ENCODE data around the gene CCDC122. TPM values are rescaled to one million over a fixed set of nuclear protein-coding genes. Genes with fewer than 3 reads are reported as not detected.
A peak's percentile ranks its signal among the peaks of the same experiment; 100 is the strongest.

The CCDC122 gene
- 22.3 TPM for total RNA-seq

DNA sequence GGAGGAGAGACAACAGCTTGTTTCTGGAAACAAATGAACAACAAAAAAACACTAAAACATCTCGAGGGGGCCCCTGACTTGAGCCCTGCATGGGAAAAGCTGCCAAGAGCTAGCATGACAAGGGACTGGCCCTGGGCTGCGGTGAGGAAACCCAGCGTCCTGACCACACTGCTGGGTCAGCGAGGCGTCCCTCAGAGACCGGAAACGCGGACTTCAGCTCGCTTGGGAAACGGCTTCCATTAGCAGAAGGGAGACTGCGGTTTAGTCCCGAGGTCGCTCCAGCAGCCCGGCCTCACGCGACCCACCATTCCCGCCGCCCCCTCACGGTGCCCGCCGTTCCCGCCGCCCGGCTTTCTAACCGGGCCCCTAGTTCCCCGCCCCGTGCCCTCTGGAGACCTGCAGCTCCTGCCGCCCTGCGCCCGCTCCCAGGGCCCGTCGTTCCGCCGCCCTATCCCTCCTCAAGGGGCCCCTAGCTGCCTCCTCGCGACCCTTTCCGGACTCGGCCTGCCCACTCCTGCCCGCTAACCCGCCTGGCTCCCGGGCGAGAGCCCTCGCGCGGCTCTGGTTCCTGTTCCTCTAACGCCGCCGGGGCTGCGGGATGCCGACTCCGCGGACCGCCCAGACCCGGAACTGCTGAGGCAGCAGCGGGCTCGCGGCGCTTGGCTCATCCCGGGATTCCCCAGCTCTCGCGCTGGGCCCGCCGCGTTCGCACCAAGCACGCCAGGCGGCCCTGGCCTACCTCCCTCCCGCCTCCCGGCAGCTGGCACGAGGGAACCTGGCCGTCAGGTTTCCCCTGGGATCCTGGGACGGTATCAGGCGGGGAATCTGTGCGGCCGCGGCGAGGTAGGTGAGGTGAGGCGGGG, at the start of gene CCDC122:
CCDC122 (minus strand) TSS at position 849 of the 863 bp plus-strand sequence. CDS start 10,364 bp downstream, outside the sequence.
- DNase-seq (ENCODE audit: low spot score), result peak; percentile 84

DNA sequence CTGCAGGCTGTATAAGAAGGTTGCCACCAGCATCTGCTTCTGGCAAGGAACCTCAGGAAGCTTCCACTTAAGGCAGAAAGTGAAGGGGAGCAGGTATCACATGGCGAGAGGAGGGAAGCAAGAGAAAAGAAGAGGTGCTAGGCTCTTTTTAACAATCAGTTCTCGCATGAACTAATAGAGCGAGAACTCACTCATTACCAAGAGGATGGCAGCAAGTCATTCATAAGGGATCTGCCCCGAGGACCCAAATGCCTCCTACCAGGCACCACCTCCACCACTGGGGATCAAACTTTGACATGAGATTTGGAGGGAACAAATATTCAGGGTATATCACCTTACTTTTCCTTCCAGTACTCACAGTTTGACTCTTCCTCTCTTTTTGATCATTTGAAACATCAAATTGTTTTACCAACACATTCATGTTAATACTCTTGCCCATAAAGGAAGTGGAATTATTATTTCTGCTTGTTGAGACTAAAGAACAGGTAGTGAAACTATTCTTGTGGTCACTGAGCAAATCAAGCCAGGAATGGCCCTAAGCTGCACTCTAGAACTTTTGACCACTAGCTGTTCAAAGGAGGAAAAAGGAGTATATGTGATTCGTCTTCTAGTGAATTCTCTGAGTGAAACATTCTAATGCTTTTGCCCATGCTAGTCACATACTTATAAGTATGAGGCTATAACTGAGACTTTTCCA, 45.2 kb upstream of the CCDC122 start:
- DNase-seq (ENCODE audit: low spot score), result no peak

- DNase-seq (ENCODE audit: low spot score), result no peak
These were observed 41.6 kb upstream of the CCDC122 start for GRCh38 chr13:43920965-43921674.

GRCh38 chr13:43918636-43919035, 39.1 kb upstream of the CCDC122 start:
- no peak for DNase-seq (ENCODE audit: low spot score)

DNA sequence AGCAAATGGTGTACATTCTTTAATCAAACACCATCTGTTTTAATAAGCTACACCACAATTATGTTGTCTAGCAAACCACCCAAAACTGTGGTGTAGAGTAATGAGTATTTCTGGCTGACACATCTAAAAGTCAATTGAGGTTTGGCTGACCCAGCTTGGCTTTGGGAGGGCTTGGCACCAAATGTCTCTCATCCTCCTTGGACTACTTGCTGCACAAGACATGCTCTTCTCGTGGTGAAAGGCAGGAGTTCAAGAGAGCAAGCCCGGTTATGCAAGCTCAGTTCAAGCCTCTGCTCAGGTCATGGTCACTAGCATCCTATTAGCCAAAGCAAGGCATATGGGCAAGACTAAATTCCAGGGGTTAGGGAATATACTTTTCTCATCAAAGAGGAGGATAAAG, 37.3 kb upstream of the CCDC122 start:
- DNase-seq (ENCODE audit: low spot score), result no peak

GRCh38 chr13:43915451-43915850, 35.9 kb upstream of the CCDC122 start:
- no peak for DNase-seq (ENCODE audit: low spot score)

DNA sequence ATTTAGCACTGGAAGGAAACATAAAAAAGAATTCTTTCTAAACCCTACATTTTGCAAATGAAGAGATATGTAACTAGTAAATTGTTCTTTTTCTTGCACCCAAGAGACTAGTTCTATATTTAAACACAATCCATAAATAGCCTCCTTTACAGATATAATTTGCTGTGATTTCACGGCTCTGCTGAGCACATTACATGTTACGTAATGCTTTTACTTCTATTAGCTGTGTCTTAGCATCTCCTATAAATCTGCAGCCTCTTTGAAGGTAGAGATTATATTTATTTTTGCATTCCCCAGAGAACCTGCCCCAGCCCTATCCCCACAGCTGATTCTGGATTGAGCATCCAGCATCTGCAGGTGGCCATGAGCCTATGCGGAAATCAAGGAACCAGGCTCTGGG, 32.3 kb upstream of the CCDC122 start:
- no peak for DNase-seq (ENCODE audit: low spot score)

- no peak for DNase-seq (ENCODE audit: low spot score)
These were observed 31.7 kb upstream of the CCDC122 start for GRCh38 chr13:43911278-43911677.

GRCh38 chr13:43910856-43911255, 31.3 kb upstream of the CCDC122 start:
- DNase-seq (ENCODE audit: low spot score), result no peak

DNA sequence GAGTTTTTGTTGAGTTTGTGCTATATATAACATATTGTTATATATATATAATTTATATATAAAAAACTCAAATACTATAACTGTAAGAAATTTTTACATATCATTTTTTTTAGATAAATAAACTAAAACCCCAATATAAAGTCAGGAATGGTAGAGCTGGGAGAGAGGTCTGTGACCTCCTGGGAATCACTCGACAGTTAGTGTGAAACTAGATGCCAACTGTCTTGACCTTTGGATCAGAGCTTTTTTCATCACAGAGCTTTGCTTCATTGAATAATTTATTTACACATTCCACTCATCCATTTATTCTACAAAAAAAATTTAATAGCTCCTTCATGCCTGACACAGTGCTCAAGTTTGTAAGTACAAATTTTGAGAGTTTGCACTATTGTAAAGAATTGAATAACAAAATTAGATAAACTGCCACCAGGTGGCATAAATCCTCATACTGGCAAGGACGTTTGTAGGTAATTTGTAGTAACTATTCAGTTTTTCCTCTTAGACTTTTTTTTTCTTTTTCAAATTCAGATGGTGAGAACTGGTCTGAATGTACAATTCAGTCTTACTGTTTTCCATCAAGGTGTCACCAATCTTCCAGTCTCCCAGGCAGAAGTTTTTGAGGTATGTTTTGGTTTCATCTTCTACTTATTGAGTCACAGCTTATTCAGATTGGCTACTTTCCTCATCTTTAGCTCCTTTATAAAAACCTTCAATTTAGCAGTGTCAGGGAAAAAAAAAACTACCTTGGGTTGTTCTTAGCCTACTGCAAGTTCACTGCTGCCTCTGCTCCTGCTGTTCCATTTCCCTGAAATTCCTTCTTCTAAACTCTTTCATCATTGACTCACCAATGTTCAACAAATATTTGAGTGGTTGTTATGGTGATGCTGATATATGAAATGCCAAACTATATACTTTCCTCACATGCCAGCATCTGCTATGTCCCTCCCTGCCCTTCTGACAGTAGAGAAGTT, 28.9 kb upstream of the CCDC122 start:
- DNase-seq (ENCODE audit: low spot score), result no peak

GRCh38 chr13:43905435-43906031, 26.0 kb upstream of the CCDC122 start:
- DNase-seq (ENCODE audit: low spot score), result no peak

DNA sequence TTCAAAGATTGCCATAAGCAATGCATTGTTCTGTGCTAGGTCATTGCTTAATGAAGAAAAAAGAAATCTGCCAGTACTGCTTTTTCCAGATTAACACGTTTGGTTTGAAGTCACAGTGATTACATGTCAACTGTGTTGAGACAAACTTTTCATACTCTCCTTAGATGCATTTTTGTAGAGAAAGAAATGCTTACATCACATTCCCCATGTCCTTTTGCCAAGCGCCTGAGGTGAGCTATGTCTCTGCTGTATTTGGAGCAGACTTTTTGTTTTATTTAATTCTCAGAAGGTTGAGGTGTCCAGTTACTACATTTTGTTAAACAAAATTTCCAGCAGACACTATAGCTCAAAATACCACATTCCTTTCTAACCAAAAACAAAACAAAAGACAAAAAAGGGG, 16.4 kb upstream of the CCDC122 start:
- DNase-seq (ENCODE audit: low spot score), result no peak

DNA sequence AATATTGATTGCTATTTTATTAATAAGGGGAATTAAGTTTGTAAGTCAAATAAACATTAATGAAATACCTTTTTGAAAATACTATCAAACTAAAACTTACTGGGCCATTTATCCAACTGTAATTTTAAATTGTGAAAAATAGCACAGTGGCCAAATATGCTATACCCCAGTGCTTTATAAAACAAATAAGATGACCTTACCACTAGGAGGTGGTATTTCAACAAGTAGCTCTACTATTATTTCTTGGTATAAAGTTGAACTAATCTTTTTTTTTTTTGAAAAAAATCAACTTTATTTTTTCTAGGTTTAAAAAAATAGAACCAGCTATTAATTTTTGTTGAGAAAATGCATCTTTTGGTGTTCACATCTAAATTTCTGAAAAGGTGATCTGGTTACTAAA, 14.9 kb upstream of the CCDC122 start:
- DNase-seq (ENCODE audit: low spot score), result no peak

DNA sequence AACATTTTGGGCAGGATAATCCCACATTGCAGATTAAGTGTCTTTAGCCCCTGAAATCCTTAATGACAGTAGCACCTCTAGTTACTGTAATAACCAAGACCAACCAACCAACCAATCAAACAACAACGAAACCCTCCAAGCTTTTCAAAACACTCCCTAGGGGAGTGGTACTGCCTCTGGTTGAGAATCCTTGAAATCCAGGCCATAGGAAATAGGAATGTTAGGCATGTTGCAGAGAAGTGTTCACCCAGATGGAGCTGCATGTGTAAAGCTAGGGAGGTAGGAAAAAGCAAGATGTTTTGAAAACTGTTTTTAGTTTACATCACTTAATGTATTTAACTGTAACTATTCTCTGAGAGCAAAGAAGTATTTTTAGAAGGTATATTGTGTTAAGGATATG, 4.7 kb upstream of the CCDC122 start:
- no peak for DNase-seq (ENCODE audit: low spot score)

GRCh38 chr13:43883631-43884030, 4.1 kb upstream of the CCDC122 start:
- DNase-seq (ENCODE audit: low spot score), result no peak

GRCh38 chr13:43881580-43881979, 2.0 kb upstream of the CCDC122 start:
- no peak for DNase-seq (ENCODE audit: low spot score)

DNA sequence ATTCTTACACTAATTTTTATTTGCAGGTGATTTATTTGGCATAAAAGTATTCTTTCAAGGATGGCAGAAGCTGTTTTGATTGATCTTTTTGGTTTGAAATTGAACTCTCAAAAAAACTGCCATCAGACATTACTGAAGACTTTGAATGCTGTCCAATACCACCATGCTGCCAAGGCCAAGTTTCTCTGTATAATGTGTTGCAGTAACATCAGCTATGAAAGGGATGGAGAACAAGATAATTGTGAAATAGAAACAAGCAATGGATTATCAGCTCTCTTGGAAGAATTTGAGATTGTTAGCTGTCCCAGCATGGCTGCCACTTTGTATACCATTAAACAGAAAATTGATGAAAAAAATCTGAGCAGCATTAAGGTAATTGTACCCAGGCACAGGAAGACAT, 1.4 kb upstream of the CCDC122 start:
- DNase-seq (ENCODE audit: low spot score), result no peak

DNA sequence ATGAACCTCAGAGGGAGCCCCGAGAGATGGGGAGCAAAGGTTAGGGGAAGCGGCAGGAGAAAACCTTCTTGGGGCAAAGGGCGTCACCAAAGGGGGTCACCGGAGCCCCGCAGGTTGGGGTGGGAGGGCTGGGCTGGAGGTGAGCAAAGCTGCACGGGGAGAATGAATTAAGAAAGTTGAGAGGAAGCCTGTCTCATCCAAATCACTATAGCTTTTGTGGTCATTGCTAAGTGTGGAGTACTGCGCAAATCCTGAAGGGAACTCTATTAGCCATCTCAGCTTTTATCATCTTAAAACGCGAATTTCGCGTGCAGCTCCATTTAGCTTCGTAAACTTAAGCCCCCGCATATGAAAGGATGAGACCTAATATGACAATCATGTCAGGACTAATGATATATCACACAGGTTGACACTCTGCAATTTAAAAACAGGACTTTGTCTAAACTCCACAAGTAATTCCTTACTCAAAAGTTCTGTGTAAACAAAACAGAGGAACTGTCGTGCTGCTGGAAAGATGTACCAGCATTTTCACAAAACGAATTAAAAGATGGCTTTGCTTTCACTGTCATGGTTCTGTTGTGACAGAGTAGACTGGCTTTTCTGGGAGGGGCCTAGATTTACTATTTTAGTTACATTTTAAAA, 795 bp upstream of the CCDC122 start:
- DNase-seq (ENCODE audit: low spot score), result no peak

- DNase-seq (ENCODE audit: low spot score), result no peak
These were observed 228 bp upstream of the CCDC122 start, which contains the start of gene LACC1 for GRCh38 chr13:43879755-43880181. Gene LACC1 (plus strand): TSS chr13:43879904. CDS start chr13:43880986, 1,082 bp downstream.

DNA sequence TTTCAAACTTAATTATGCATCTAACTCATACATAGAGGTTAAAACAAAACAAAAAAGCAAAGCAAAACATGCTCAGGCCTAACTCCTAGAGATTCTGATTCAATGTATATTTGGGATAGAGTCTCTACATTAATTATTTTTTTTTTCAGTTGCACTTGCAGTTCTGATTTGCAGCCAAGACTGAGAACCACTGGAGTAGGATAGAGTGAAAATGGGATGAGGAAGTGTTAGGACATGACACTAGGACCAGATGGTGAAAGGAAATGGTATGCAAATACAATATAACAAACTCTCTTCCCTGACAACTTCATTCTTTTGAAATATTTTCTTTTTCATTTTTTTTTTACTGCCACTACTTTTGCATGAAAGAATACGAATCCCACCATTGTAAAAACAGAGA, 1.8 kb downstream of the CCDC122 start:
- no peak for DNase-seq (ENCODE audit: low spot score)

Measured in ureter (tissue), 1 donor.